K562 (cell line): Measurements from ENCODE around the gene NCF2.

Experiments used
- FOXJ3 ChIP-seq: sonication (generic); formaldehyde crosslinking; IDR thresholded peaks from 2 replicates; pipeline ENCODE4 v1.4.0; 2020; ENCODE audit warnings: mild to moderate bottlenecking, missing genetic modification reagents
- MEF2D ChIP-seq: conservative IDR thresholded peaks from 2 replicates; pipeline ENCODE4 v1.6.1; 2016; ENCODE audit warnings: low read depth, missing genetic modification characterization, missing compliant biosample characterization
- MXD1 ChIP-seq: fragments of 250-450 bp; sonication (Bioruptor Pico); IDR thresholded peaks from 2 replicates; pipeline ENCODE4 v1.8.0; 2021; ENCODE audit warnings: borderline replicate concordance, mild to moderate bottlenecking, moderate library complexity; ENCODE audit not compliant: poor library complexity, severe bottlenecking
- NFIC ChIP-seq: fragments of 450-650 bp; IDR thresholded peaks from 2 replicates; pipeline ENCODE4 v1.6.1; 2017; ENCODE audit warnings: mild to moderate bottlenecking, inconsistent platforms
- POLR2A ChIP-seq: fragments of 450-650 bp; conservative IDR thresholded peaks from 2 replicates; pipeline ENCODE4 v1.6.1; 2016
- STAT6 ChIP-seq: sonication (generic); formaldehyde crosslinking; IDR thresholded peaks from 2 replicates; pipeline ENCODE4 v1.8.1; 2023; ENCODE audit warnings: mild to moderate bottlenecking, missing genetic modification reagents
- USF2 ChIP-seq: sonication (generic); formaldehyde crosslinking; IDR thresholded peaks from 2 replicates; pipeline ENCODE4 v1.5.0; 2020; ENCODE audit warnings: missing genetic modification reagents

- TF ChIP-seq STAT6 (CRISPR knock-in tag) (no peak), MXD1 (CRISPR knock-in tag) (no peak), NFIC (no peak), POLR2A (no peak), MEF2D (tag) (no peak), USF2 (CRISPR knock-in tag) (no peak), FOXJ3 (CRISPR knock-in tag) (no peak)
Measured at GRCh38 chr1:183585038-183585437, 5.2 kb downstream of the NCF2 start.
